Right lobe of liver (tissue), 4 donors: Measurements from ENCODE around the gene ADGRD1.

Source experiments
- CTCF ChIP-seq, 4 donors: fragments of 200-600 bp in 3 of 4; fragments of 450-650 bp in 1 of 4; IDR thresholded peaks; one replicate each; pipeline versions ENCODE4 v1.5.1 to v1.8.0; 2016 to 2022; ENCODE audit warnings: antibody characterized with exemption in 4 of 4, mild to moderate bottlenecking in 2 of 4
- POLR2A ChIP-seq: fragments of 450-650 bp; IDR thresholded peaks from one replicate; pipeline ENCODE4 v1.6.1; 2017; ENCODE audit warnings: antibody characterized with exemption, mild to moderate bottlenecking
- donor health status: DM: no; HTN: no; CAD: no.
- donor health status: DM: no; HTN: no; CAD: no.
- donor health status: DM: no; HTN: yes; CAD: no.

GRCh38 chr12:131164096-131164872, 210.6 kb downstream of the ADGRD1 start:
- TF ChIP-seq CTCF (IDR thresholded peaks at IDR 0.05) (no peak), POLR2A (no peak)
